ENCODE measurements around the gene B4GALNT3.

B4GALNT3 gene

GRCh38 chr12:579420-580110, 119.8 kb downstream of the B4GALNT3 start:
- Histone ChIP-seq H3K36me3 (ENCODE audit: insufficient read depth, low read length) (peaks cover 4% of the 10 kb centered on the region; the same call in 1 of the 2 replicates), H3K4me3 (ENCODE audit: low read depth, low read length, poor library complexity, severe bottlenecking) (no peak overlapping the region), H2AFZ (ENCODE audit: low read length) (no peak overlapping the region), H3K79me2 (ENCODE audit: insufficient read depth, low read length) (no peaks in the 10 kb centered on the region), H3K27ac (ENCODE audit: low read depth, low read length, poor library complexity, severe bottlenecking) (no peak overlapping the region), H3K4me1 (ENCODE audit: insufficient read depth, low read length, severe bottlenecking) (peaks cover 19% of the 10 kb centered on the region), H3K9ac (ENCODE audit: low read length) (no peak overlapping the region), H3F3A (ENCODE audit: insufficient read depth, low read length) (0 out of 2 replicates have a peak, but pooled peaks cover 3% of the 10 kb centered on the region), H3K4me2 (ENCODE audit: low read length) (no peak overlapping the region), H4K20me1 (ENCODE audit: insufficient read depth, low read length) (no peaks in the 10 kb centered on the region), H3K9me3 (ENCODE audit: low read length) (no peaks in the 10 kb centered on the region), H3K27me3 (ENCODE audit: insufficient read depth, low read length) (no peaks in the 10 kb centered on the region), H3K9me2 (ENCODE audit: low read depth, low read length) (no peaks in the 10 kb centered on the region)
- no peak for TF ChIP-seq CTCF (IDR thresholded peaks at IDR 0.05; ENCODE audit: low read length)
- TF ChIP-seq EZH2 (IDR thresholded peaks at IDR 0.05; ENCODE audit: borderline replicate concordance, low read length): no peak

- no peaks in the 10 kb centered on the region for H3K9me2 ChIP-seq (ENCODE audit: low read depth, low read length)
- H3K9ac ChIP-seq (ENCODE audit: low read length): no peak overlapping the region
- TF ChIP-seq EZH2 (IDR thresholded peaks at IDR 0.05; ENCODE audit: borderline replicate concordance, low read length): no peak
- TF ChIP-seq CTCF (IDR thresholded peaks at IDR 0.05; ENCODE audit: low read length): no peak
- H3K36me3 ChIP-seq (ENCODE audit: insufficient read depth, low read length): no peaks in the 10 kb centered on the region
- H3K4me1 ChIP-seq (ENCODE audit: insufficient read depth, low read length, severe bottlenecking): peaks cover 18% of the 10 kb centered on the region
- no peaks in the 10 kb centered on the region for H3K27me3 ChIP-seq (ENCODE audit: insufficient read depth, low read length)
- no peaks in the 10 kb centered on the region for H3K79me2 ChIP-seq (ENCODE audit: insufficient read depth, low read length)
- H3F3A ChIP-seq (ENCODE audit: insufficient read depth, low read length): 0 out of 2 replicates have a peak, but pooled peaks cover 3% of the 10 kb centered on the region
- H2AFZ ChIP-seq (ENCODE audit: low read length): no peak overlapping the region
- H3K27ac ChIP-seq (ENCODE audit: low read depth, low read length, poor library complexity, severe bottlenecking): no peak overlapping the region
- no peak overlapping the region for H3K4me3 ChIP-seq (ENCODE audit: low read depth, low read length, poor library complexity, severe bottlenecking)
- H3K9me3 ChIP-seq (ENCODE audit: low read length): no peaks in the 10 kb centered on the region
- no peak overlapping the region for H3K4me2 ChIP-seq (ENCODE audit: low read length)
- H4K20me1 ChIP-seq (ENCODE audit: insufficient read depth, low read length): no peaks in the 10 kb centered on the region
Measured at GRCh38 chr12:580813-581212, 121.1 kb downstream of the B4GALNT3 start.

- Histone ChIP-seq H3K36me3 (ENCODE audit: insufficient read depth, low read length) (no peaks in the 10 kb centered on the region), H3K4me2 (ENCODE audit: low read length) (no peak overlapping the region), H3K79me2 (ENCODE audit: insufficient read depth, low read length) (no peaks in the 10 kb centered on the region), H3K9me3 (ENCODE audit: low read length) (no peaks in the 10 kb centered on the region), H3K27me3 (ENCODE audit: insufficient read depth, low read length) (no peaks in the 10 kb centered on the region), H3K4me1 (ENCODE audit: insufficient read depth, low read length, severe bottlenecking) (peaks cover 18% of the 10 kb centered on the region), H3F3A (ENCODE audit: insufficient read depth, low read length) (0 out of 2 replicates have a peak, but pooled peaks cover 3% of the 10 kb centered on the region), H3K9ac (ENCODE audit: low read length) (no peak overlapping the region), H3K4me3 (ENCODE audit: low read depth, low read length, poor library complexity, severe bottlenecking) (no peak overlapping the region), H3K9me2 (ENCODE audit: low read depth, low read length) (no peaks in the 10 kb centered on the region), H4K20me1 (ENCODE audit: insufficient read depth, low read length) (no peaks in the 10 kb centered on the region), H2AFZ (ENCODE audit: low read length) (no peak overlapping the region), H3K27ac (ENCODE audit: low read depth, low read length, poor library complexity, severe bottlenecking) (no peak overlapping the region)
- no peak for TF ChIP-seq CTCF (IDR thresholded peaks at IDR 0.05; ENCODE audit: low read length)
- TF ChIP-seq EZH2 (IDR thresholded peaks at IDR 0.05; ENCODE audit: borderline replicate concordance, low read length): no peak
Measured at GRCh38 chr12:581321-581720, 121.6 kb downstream of the B4GALNT3 start.

Data from OCI-LY1 (cell line).